Globus pallidus (tissue), 1 donor: ENCODE results near the gene PRG3.
"Not testable (repeated sequence)": the region's sequence is repeated elsewhere in the genome, so short reads cannot be mapped to it uniquely, and the experiment has no call there.

Experiments
- DNase-seq: peaks from one replicate; pipeline ENCODE4 v3.0.0-alpha.2; 2015; ENCODE audit warnings: low spot score

PRG3 gene

DNA sequence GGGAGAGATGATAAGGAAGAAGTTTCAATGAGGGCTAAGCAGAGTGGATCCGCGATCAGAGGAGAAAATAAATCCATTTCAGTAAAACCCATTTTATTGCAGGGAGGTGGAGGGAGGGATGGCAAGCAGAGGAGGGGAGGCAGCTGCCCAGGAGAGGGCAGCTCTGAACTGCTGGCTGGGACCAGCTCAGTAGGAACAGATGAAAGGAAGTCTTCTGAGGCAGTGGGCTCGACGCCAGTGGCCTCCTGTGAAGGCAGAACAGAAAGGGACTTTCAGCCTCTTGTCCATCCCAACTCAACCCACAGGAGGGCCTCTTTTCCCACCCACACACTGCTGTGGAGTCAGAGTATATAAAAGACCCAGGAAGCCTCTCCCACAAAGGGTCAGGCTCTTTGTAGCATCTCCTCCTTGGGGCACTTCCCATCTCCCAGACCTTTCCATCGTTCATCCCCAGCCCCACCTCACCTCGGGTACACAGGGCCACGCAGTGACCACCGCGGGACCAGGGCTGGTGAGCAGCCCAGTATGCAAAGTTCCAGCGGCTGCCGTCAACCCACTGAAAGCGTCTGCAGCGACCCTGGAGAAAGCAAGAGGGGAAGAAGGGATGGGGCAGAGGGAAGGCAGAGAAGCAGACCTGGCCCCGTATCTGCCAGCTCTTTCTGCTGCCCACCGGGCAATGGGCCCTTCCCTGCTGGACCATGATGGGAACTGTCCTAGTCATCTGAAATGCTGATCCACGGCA is 6.5 kb upstream of the PRG3 start:
- peak; percentile 31 for DNase-seq

DNA sequence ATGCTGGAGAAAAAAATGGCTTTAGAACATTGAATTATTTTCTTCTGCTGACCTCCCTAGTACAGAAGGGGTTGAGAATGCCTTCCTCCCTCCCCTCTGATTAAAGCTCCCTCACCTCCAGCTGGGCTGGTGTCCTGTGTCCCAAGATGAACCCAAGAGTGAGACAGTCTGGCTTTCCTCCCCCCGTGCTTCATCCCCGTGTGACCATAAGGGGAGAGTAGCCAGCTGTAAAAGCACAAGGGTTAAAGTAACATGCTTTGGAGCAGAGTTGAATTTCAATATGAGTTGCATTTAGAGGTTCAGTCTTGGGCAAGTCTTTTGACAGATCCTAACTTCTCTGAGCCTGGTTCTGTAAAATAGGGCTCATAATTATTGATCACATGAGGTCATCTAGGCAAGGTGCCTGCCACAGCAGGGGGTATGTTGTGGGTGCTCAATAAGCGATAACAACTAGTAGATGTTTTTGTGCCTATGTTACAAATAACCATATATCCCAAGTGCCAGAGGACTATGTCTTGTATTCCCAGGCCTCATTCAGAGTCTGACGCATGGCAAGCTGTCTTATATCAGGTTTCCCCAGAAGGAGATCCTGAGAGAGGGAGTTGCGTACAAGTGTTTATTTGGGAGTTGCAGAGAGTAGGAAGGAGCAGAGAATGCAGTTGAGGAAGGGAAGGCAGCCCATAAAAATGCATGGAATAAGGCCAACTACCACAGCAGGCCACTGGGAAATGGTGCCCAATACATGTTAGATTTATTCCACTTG is 5.4 kb upstream of the PRG3 start:
- DNase-seq: no peak

DNA sequence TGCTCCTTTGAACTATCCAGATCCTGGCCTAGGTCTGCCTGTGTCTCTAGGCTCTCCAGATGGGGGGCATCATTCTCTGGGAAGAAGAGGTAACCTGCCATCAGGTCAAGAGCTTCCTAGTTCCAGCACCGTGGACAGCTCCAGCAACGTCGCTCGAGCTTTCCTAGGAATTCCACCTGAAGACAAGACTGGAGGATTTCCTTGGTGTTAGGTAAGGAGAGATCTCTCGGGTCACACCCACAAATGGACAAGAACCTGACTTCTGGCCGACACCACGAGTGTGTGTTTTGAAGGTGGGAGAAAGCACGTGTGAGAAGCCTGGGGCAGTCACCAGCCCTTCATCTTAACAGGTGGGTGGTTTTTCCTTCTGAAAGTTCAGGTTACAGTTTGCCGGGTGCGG is 1.2 kb downstream of the PRG3 start:
- no peak for DNase-seq

DNA sequence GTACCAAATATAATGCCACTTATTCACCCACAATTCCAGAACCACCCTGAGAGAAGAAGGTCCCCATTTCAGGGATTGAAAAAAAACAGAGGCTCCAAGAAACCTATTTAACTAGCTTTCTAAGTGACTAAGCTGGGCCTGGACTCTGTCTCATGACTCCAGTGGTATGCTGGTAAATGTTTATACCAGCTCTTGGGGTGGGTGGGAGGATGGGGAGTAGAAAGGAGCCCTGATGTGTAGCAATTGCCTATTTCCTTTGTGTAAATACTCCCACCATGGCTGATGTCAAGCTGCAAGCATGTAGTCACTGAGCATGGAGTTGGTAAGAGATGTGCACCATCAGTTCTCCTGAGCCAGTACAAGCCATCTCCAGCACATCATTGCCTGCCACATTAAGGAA is 2.8 kb downstream of the PRG3 start:
- DNase-seq: no peak

DNA sequence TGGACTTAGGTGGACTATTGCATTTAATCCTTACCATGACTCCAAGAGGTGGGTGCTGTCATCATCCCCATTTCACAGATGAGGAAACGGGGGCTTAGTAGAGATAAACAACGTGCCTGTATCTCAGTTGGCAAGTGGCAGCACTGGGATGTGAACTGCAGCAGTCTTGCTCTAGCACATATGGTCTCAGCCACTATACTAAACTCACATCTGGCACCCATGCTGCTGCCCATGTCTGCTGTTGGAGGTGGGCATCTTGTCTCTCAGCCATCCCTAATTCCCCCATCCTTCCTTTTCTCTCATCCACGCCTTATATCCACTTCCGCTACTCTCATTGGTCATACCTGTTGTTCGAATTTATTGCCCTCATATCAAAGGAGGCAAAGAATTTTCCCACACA is 3.8 kb downstream of the PRG3 start:
- no peak for DNase-seq

DNA sequence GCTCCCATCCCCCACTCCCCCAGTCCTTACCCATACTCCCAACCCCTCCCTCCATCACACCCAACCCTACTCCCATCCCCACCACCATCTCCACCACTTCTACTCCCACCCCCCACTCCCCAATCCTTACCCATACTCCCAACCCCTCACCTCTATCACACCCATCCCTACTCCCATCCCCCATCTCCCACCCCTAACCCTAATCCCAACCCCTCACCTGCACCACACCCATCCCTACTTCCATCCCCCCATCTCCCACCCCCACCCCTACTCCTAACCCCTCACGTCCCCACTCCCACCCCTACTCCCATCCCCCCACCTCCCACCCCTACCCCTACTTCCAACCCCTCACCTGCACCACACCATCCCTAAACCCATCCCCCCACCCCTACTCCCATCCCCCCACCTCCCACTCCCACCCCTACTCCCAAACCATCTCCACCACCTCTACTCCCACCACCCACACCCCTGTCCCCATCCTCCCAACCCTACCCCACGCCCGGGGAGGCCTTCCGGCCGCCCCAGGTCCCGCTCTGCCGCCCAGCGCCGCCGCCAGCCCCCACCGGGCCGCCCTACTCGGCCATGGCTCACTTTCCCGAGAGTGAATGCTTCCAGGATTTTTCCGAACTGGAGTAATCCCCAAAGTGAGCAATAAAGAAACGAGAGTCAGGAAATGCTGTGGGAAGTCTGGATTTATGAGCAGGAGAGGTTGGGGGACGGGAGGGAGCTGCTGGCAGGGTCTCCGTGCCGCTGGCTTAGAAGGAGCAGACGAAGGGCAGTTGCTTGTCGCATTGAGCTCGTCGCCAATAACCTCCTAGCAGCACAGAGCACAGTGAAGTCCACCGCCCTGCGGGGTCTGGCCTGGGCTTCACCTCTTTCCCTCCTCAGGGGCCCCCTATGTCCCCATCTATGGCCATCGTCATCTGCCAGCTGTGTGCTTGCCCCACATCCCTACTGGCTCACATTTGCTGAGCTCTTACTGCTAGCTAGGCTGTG is 4.6 kb downstream of the PRG3 start:
- DNase-seq: no peak

DNA sequence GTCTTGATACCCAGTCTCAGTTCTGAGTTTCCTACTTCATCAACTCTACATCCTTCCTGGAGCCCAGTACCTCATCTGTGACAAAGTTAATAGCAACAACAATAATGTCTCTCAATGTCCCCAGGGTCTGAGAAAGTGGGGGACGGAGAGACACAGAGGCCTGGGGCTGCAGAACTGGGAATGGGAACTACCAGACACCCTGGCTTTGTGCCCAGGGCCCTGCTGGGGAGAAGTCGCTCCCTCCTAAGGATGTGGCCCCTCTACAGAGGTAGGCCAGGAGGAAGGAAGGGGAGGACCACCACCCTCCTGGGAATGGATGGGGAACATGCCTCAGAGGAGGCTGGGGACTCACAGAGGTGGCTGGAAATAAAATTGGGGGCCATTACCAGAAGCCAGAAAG is 5.5 kb downstream of the PRG3 start:
- no peak for DNase-seq

DNA sequence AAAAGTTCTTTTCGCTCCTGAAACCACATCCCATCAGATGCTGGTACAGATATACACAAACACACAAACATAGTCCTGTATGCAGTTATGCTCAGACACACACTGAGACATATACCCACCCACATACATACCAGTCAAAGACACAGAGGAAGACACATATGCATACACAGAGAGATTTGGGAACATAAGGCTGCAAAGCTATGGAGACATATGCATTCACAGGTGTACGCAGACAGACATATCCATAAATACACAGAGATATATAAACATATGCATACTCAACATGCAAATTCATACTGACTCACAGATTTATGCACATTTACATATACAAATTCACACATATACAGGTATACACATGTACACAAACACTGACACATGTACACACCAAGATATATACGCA is 6.0 kb downstream of the PRG3 start:
- no peak for DNase-seq

DNA sequence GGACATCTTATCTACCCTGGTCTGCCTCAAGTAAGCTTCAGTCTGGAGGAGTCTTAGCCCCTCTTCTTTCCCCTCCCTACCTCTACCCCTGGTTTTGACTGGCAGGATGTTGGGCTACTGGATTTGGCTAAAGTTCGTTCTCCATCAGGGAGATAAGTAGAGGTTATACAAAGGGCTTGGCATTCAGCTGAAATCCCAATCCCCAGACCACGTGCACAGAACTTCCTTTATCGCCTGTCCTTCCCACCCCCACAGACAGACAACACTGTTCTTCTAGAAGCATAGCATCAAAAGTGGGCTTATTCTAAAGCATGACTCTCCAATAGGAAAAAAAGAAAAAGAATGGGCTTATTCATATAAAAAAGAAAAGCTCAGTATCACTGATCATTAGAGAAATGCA is 7.8 kb downstream of the PRG3 start:
- no peak for DNase-seq

DNA sequence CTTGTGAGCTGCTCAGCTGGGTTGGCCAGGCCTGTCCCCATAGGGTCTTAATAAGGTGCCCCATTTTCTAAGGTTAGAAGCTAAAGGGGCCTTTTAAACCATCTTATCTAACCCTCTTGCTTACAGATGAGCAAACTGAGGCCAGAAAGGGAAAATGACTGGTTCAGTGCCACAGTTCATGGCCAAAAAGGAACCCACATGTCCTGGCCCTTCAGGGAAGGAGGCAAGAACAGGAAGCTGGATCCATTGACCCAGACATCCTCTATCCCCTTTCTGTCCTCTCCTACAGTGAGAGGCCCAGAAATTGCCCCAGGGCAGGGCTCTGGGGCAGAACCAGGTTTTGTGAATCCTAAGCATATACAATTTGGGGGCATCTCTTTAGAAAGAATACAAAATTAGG is 10.0 kb downstream of the PRG3 start:
- no peak for DNase-seq

DNA sequence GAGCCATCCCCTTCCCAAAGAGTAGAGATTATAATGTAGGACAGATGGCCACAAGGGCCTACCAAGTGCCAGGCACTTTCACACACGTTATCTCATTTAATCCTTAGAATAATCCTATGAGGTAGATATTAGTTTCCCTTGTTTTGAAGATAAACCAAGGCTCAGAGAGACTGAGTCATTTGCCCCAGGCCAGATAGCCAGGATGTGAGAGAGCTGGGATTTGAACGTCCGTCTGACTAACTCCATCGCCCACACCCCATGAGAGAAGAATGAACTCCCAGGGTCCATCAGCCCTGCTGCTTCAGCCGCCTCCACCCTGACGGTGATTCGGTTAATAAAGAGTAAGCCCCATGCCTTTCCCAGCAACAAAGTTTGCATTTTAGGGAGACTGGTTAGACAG is 10.7 kb downstream of the PRG3 start:
- DNase-seq: no peak

DNA sequence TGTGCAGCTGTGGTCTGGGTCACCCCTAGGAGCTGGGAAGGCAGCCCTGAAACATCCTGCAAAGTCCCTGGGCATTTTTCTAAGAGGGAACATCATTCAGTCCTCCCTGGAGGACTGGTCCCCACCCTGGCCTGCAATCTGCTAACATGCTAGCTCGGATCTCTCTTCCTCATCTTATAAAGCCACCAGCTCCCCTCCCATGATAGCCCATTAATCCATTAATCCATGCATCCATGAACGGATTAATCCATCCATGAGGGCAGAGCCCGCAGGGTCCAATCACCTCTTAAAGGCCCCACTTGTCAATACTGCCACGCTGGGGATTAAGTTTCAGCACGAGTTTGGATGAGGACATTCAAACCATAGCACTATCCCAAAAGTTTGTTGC is 12.1 kb downstream of the PRG3 start:
- DNase-seq: no peak

DNA sequence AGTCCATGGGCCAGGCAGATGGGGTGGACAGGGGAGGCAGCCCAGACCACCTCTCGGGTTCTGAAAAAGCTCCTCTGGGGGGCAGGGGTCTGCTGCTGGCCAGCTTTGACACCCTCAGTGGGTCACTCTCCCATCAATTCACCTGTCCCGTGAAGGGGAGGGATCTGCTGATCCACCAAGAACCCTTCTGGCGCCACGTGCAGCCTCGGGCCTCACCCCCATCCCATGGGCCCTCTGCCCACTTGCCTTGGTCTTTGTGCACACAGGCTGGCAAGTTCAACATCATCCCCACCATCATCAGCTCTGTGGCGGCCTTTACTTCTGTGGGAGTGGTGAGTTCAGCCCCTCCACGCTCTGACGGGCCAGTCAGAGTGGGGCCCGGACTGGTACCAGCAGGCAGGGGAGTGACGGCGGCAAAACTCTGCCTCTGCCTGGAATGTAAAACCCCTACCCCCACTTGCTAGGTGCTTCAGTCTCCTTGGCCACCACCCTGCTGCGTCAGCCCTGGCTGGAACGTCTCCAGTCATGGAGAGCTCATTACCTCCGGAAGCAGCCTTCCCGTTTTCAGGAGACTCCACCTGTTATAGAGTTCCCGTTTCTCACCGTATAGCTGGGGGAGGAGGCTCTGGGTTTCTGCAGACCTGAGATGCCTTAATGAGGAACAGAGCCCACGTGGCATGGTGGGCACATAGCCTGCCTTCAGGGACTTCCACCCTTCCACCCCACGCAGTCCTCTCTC is 12.7 kb downstream of the PRG3 start:
- DNase-seq: no peak

DNA sequence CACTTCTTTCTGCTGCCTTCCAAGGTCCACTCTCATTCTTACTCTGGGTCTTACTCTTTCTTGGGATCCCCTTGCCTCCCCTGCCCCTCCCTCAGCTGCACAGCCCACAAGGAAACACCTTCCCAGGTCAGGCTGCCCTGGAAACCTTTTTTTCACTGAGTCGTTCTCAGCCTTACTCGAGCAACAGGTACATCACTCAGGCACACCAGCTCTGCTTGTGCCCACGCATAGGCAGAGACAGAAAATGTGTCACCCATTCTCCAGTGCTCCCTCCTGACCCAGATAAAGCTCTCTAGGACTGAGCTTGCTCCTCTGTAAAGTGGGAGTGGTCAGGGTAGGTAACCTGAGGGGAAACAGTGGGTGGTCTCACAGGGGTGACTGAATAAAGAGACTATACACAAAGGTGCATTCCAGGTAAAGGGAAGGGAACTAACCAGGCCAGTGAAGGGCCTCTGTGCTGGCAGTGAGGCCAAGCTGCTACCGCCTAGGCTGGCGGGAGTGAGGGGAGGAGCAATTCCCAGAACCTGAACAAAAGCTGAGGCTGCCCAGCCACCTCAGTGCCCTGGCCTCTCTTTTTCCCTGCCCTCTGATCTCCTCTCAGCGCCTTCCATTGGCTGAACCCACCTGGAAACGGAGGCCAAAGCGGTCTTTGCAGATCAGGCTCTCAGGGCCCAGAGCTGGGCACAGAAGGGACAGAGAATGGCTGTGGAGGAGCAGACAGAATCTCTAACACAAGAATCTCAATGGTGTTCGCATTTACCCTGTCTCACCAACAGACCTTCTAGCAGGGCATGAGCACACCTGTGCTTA is 15.9 kb downstream of the PRG3 start:
- no peak for DNase-seq

DNA sequence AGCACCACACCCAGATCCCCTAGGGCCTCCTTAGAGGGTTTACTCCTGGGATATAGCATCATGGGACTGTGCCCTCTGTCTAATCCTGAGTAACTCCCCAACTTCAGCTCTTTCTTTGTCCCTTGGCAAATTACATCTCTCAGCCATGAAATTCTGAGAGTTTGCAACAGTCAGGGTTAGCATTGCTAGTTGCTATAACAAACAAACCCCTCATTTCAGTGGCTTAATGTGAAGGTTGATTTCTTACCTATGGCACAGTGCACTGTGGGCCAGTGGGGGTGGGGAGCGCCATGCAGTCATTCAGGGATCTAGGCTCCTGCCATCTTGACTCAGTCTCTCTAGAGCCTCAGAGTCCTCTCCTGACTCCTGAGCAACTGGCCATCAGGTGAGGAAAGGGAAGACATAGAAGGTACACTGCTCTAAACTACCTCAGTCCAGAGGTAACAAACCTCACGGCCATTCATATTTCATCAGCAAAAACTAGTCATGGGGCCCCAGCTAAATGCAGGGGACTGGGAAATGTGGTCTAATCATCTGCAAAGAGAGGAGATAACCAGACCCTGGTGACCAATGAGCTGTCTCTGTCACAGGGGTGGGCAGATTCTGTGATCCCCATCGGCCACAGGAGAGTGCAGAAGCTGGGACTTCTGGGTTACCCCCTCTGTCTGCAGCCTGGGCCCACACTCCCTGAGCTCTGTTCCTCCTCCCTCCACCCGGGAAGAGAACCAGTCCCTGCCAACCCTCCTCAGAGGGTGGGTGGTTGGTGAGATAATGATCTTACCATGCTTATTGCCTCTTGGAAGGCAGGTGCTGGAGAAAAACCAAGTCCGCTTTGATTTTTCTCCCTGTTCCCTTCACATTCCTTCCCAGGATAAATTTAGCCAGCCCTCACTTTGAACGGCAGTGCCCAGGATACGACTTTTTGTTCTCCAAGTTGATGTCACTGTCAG is 17.5 kb downstream of the PRG3 start:
- no peak for DNase-seq

DNA sequence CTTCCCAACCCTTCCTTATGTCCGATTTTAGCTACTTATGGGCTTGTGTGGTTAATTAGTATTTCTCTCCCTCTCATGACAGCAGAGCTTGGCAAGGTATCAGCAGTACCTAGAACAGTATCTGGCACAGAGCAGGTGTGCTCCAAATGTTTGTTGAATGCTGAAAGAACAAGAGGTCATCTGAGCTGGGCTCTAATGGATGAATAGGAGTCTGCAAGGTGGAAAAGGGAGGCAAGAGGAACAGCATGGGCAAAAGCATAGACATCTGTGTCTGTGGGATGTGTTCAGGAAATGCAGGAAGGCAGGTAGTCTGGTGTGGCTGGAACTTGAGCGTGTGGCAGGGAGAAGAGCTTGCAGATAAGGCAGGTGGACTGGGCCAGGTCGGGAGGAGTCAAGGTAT is 19.0 kb downstream of the PRG3 start:
- DNase-seq: no peak

DNA sequence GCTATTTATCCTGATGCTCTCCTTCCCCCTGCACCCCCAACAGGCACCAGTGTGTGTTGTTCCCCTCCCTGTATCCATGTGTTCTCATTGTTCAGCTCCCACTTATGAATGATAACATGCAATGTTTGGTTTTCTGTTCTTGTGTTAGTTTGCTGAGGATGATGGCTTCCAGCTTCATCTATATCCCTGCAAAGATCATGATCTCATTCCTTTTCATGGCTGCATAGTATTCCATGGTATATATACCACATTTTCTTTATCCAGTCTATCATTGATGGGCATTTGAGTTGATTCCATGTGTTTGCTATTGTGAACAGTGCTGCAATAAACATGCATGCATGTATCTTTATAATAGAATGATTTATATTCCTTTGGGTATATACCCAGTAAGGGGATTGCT is 19.5 kb downstream of the PRG3 start:
- DNase-seq: not testable (repeated sequence)

DNA sequence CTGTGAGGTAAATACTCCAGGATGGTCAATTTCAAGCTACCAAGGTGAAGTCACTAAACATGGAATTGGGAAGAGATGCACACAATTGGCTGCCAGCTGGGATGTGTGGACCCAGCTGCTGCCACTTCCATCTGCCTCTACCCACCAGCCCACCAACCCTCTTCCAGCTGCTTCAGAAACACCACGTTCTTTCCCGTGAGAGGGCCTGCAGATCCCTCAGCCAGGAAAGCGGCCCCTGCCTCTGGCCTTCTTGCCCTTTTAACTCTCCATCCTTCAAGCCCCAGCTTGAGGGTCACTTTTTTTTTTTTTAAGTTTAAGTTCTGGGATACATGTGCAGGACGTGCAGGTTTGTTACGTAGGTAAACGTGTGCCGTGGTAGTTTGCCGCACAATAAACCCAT is 20.0 kb downstream of the PRG3 start:
- DNase-seq: no peak

DNA sequence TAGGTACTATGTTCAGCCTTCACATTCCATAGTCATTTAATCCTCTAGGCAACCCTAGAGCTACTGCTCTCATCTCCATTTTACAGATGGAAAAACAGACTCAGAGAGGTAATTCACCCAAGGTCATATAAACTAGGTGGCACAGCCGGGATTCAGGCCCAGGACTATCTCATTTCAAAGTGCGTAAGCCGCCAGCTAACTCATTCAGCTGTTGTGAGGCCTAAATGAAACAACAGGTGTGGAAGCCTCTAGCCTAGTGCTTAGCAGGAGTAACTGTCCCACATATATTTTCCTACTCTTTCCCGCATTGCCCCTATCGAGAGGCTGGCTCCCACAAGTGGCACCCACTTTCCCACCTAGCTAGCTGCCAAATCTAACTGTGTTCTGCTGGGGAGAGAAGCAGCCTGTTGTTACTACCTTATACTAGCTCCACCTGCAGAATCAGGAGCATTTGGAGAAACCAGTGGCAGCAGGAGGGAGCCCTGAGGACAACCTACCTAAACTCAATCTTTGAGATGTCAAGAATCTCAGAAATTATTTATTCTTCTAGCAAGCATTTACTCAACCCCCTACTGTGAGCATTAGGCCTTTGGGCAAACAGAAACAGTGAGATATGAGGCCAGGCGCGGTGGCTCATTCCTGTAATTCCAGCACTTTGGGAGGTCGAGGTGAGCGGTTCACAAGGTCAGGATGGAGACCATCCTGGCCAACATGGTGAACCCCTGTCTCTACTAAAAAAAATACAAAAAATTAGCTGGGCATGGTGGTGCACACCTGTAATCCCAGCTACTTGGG is 20.9 kb downstream of the PRG3 start:
- no peak for DNase-seq
